DOHH2 (cell line): Measurements from ENCODE around the gene GRB7.

ENCODE experiments used
- CTCF ChIP-seq: fragments of 200-600 bp; sonication (generic); IDR thresholded peaks from one replicate; pipeline ENCODE4 v1.5.1; 2014; ENCODE audit warnings: antibody characterized with exemption, mild to moderate bottlenecking, low read depth, low read length; ENCODE audit not compliant: poor library complexity, severe bottlenecking
- EZH2phosphoT487 ChIP-seq: fragments of 200-600 bp; sonication (generic); IDR thresholded peaks from 2 replicates; pipeline ENCODE4 v1.6.1; 2017; ENCODE audit warnings: borderline replicate concordance, mild to moderate bottlenecking, antibody characterized with exemption, low read length, moderate library complexity, mixed read lengths

- TF ChIP-seq CTCF (no peak), EZH2phosphoT487 (no peak)
Observed at GRCh38 chr17:39769974-39770587, 32.3 kb downstream of the GRB7 start.
